RWPE2 (cell line): Measurements from ENCODE around the gene KLF17.

Experiments used
- ATAC-seq: fragments of 200-7000 bp; cut with Tn5 transposase; 3 replicates; pipeline ENCODE4 v1.9.1; 2021; ENCODE audit warnings: low read depth
- DNase-seq: peaks from one replicate; pipeline ENCODE4 v3.0.0-alpha.2; 2020; ENCODE audit warnings: low spot score
- H3K27ac ChIP-seq: fragments of 450-650 bp; 2 replicates; pipeline ENCODE4 v1.5.1; 2017; ENCODE audit warnings: mild to moderate bottlenecking; ENCODE audit not compliant: poor library complexity, severe bottlenecking
- H3K27me3 ChIP-seq: fragments of 250-450 bp; sonication (Bioruptor Pico); 2 replicates; pipeline ENCODE4 v1.5.1; 2021; ENCODE audit warnings: mild to moderate bottlenecking, moderate library complexity; ENCODE audit not compliant: insufficient read depth, poor library complexity, severe bottlenecking
- H3K36me3 ChIP-seq: fragments of 250-450 bp; sonication (Bioruptor Pico); 2 replicates; pipeline ENCODE4 v1.5.1; 2020; ENCODE audit warnings: low read depth, mild to moderate bottlenecking, moderate library complexity
- H3K4me1 ChIP-seq: fragments of 250-450 bp; sonication (Bioruptor Pico); 2 replicates; pipeline ENCODE4 v1.5.1; 2021; ENCODE audit warnings: mild to moderate bottlenecking, moderate library complexity; ENCODE audit not compliant: insufficient read depth, poor library complexity, severe bottlenecking
- H3K4me3 ChIP-seq: fragments of 250-450 bp; sonication (Bioruptor Pico); 2 replicates; pipeline ENCODE4 v1.5.1; 2021; ENCODE audit warnings: mild to moderate bottlenecking, moderate library complexity; ENCODE audit not compliant: severe bottlenecking
- H3K9me3 ChIP-seq: fragments of 250-450 bp; sonication (Bioruptor Pico); 2 replicates; pipeline ENCODE4 v1.5.1; 2021; ENCODE audit warnings: mild to moderate bottlenecking, moderate library complexity; ENCODE audit not compliant: severe bottlenecking
- CTCF ChIP-seq: fragments of 450-650 bp; IDR thresholded peaks from one replicate; pipeline ENCODE4 v1.5.1; 2017; ENCODE audit warnings: mild to moderate bottlenecking, moderate library complexity; ENCODE audit not compliant: poor library complexity, severe bottlenecking

The KLF17 gene

GRCh38 chr1:44170281-44170823 is 51.7 kb downstream of the KLF17 start:
- Histone ChIP-seq H3K4me3 (no peak overlapping the region), H3K27me3 (no peaks in the 10 kb centered on the region), H3K9me3 (no peaks in the 10 kb centered on the region), H3K4me1 (no peaks in the 10 kb centered on the region), H3K27ac (no peak overlapping the region), H3K36me3 (no peaks in the 10 kb centered on the region)
- DNase-seq (no peak), ATAC-seq (no peak)
- TF ChIP-seq CTCF: no peak

GRCh38 chr1:44174630-44175029 is 56.0 kb downstream of the KLF17 start:
- no peak overlapping the region for H3K27ac ChIP-seq
- no peaks in the 10 kb centered on the region for H3K4me1 ChIP-seq
- no peak for ATAC-seq
- H3K36me3 ChIP-seq: no peaks in the 10 kb centered on the region
- no peak overlapping the region for H3K4me3 ChIP-seq
- no peak for DNase-seq
- H3K9me3 ChIP-seq: peaks cover 13% of the 10 kb centered on the region
- no peaks in the 10 kb centered on the region for H3K27me3 ChIP-seq
- TF ChIP-seq CTCF: no peak
